ENCODE data around the gene GATAD1. TPM values are rescaled to one million over a fixed set of nuclear protein-coding genes. Genes with fewer than 3 reads are reported as not detected.
A peak's percentile ranks its signal among the peaks of the same experiment; 100 is the strongest.

GATAD1 gene
- total RNA-seq, 1 donor from 2014 or later, result 23.1 TPM

DNA sequence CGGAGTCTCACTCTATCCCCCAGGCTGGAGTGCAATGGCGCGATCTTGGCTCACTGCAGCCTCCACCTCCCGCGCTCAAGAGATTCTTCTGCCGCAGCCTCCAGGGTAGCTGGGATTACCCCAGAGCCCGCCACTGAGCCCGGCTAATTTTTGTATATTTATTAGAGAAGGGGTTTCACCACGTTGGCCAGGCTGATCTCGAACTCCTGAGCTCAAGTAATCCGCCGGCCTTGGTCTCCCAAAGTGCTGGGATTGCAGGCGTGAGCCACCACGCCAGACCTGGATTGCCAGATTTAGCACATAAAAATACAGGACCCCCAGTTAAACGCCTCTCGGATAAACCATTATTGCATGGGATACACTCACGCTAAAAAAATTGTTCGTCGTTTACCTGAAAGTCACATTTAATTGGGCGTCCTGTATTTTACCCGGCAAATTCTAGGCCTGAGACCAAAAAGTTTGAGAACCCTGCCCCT is 375 bp upstream of the GATAD1 start:
- H3K4me3 ChIP-seq (ENCODE audit: insufficient read depth, low read depth, low read length), result peak overlapping the region; percentile 72
- peak overlapping the region; percentile 98 for H3K9ac ChIP-seq (ENCODE audit: low read length)
- H4K20me1 ChIP-seq (ENCODE audit: insufficient read depth, low read length), result peaks cover 12% of the 10 kb centered on the region
- Mint-ChIP-seq H3K4me3 (ENCODE audit: unreplicated experiment) (peak overlapping the region; percentile 84), H3K27ac (ENCODE audit: unreplicated experiment) (no peak overlapping the region), H3K27me3 (ENCODE audit: low read depth, unreplicated experiment) (no peaks in the 10 kb centered on the region), H3K9me3 (ENCODE audit: unreplicated experiment) (peaks cover 4% of the 10 kb centered on the region), H3K36me3 (ENCODE audit: low read depth, unreplicated experiment) (peaks cover 5% of the 10 kb centered on the region), H3K4me1 (ENCODE audit: low read depth, unreplicated experiment) (no peaks in the 10 kb centered on the region)
- no peak for TF ChIP-seq EZH2 (IDR thresholded peaks at IDR 0.05; ENCODE audit: insufficient read depth, low read length)
- TF ChIP-seq, protein P1, sequence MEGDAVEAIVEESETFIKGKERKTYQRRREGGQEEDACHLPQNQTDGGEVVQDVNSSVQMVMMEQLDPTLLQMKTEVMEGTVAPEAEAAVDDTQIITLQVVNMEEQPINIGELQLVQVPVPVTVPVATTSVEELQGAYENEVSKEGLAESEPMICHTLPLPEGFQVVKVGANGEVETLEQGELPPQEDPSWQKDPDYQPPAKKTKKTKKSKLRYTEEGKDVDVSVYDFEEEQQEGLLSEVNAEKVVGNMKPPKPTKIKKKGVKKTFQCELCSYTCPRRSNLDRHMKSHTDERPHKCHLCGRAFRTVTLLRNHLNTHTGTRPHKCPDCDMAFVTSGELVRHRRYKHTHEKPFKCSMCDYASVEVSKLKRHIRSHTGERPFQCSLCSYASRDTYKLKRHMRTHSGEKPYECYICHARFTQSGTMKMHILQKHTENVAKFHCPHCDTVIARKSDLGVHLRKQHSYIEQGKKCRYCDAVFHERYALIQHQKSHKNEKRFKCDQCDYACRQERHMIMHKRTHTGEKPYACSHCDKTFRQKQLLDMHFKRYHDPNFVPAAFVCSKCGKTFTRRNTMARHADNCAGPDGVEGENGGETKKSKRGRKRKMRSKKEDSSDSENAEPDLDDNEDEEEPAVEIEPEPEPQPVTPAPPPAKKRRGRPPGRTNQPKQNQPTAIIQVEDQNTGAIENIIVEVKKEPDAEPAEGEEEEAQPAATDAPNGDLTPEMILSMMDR (IDR thresholded peaks at IDR 0.05; ENCODE audit: insufficient read depth, low read depth, low read length), result no peak
- DNase-seq (ENCODE audit: low read depth) (no peak), FAIRE-seq (peak; percentile 13)
- H3K79me2 ChIP-seq (ENCODE audit: insufficient read depth, low read length), result peaks cover 37% of the 10 kb centered on the region
- peak overlapping the region; percentile 97 for H2AFZ ChIP-seq (ENCODE audit: low read depth, low read length)
- peaks cover 20% of the 10 kb centered on the region for H3K36me3 ChIP-seq (ENCODE audit: insufficient read depth, low read length)
- H3K4me1 ChIP-seq (ENCODE audit: insufficient read depth, low read length), result no peaks in the 10 kb centered on the region
- no peak overlapping the region for H3K27ac ChIP-seq (ENCODE audit: low read depth, low read length)
- no peaks in the 10 kb centered on the region for H3K27me3 ChIP-seq (ENCODE audit: insufficient read depth, low read length)
- H3K4me2 ChIP-seq (ENCODE audit: low read length), result peak overlapping the region; percentile 87
- H3K9me3 ChIP-seq (ENCODE audit: insufficient read depth, low read depth, low read length), result no peaks in the 10 kb centered on the region

DNA sequence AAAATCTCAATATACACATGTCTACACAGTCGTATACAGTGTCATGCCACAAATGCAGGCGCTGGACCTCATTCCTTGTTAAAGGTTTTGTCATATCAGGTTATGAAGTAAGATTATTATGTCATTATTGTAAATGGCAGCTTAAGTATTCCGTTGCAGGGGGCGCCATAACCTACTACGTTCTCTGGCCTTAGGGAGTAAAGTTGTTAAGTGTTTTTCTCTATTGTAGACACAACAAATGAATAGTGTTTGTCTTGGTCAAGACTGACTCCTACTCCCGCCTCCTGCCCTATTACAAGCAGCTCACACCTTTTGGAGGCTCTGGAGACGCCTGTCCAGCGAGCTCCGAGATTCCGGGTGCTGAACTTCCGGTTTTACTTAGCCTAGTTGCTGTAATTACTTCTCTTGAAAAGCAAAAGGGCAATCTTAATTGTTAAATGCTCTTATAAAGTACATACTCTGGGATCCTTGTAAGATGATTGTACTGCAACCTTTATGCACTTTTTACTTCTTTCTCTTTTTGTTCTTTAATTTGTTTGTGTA is 994 bp downstream of the GATAD1 start:
- H4K20me1 ChIP-seq (ENCODE audit: insufficient read depth, low read length), result peaks cover 23% of the 10 kb centered on the region
- Mint-ChIP-seq H3K27me3 (ENCODE audit: low read depth, unreplicated experiment) (no peaks in the 10 kb centered on the region), H3K4me1 (ENCODE audit: low read depth, unreplicated experiment) (no peaks in the 10 kb centered on the region), H3K27ac (ENCODE audit: unreplicated experiment) (no peak overlapping the region), H3K9me3 (ENCODE audit: unreplicated experiment) (no peaks in the 10 kb centered on the region), H3K4me3 (ENCODE audit: unreplicated experiment) (peak overlapping the region; percentile 87), H3K36me3 (ENCODE audit: low read depth, unreplicated experiment) (peaks cover 5% of the 10 kb centered on the region)
- H2AFZ ChIP-seq (ENCODE audit: low read depth, low read length), result peak overlapping the region; percentile 97
- DNase-seq (ENCODE audit: low read depth) (peak; percentile 52), FAIRE-seq (no peak)
- peak overlapping the region; percentile 48 for H3K27ac ChIP-seq (ENCODE audit: low read depth, low read length)
- peaks cover 34% of the 10 kb centered on the region for H3K36me3 ChIP-seq (ENCODE audit: insufficient read depth, low read length)
- H3K79me2 ChIP-seq (ENCODE audit: insufficient read depth, low read length), result peaks cover 45% of the 10 kb centered on the region
- peak overlapping the region; percentile 72 for H3K4me3 ChIP-seq (ENCODE audit: insufficient read depth, low read depth, low read length)
- H3K27me3 ChIP-seq (ENCODE audit: insufficient read depth, low read length), result no peaks in the 10 kb centered on the region
- peak overlapping the region; percentile 87 for H3K4me2 ChIP-seq (ENCODE audit: low read length)
- TF ChIP-seq EZH2 (IDR thresholded peaks at IDR 0.05; ENCODE audit: insufficient read depth, low read length), result no peak
- TF ChIP-seq, protein P1 (IDR thresholded peaks at IDR 0.05; ENCODE audit: insufficient read depth, low read depth, low read length), result peak; percentile 37
- peak overlapping the region; percentile 98 for H3K9ac ChIP-seq (ENCODE audit: low read length)
- H3K4me1 ChIP-seq (ENCODE audit: insufficient read depth, low read length), result no peaks in the 10 kb centered on the region
- H3K9me3 ChIP-seq (ENCODE audit: insufficient read depth, low read depth, low read length), result no peaks in the 10 kb centered on the region

- Histone ChIP-seq H3K27me3 (ENCODE audit: insufficient read depth, low read length) (no peaks in the 10 kb centered on the region), H3K4me2 (ENCODE audit: low read length) (no peak overlapping the region), H3K79me2 (ENCODE audit: insufficient read depth, low read length) (peaks cover 45% of the 10 kb centered on the region), H4K20me1 (ENCODE audit: insufficient read depth, low read length) (peaks cover 30% of the 10 kb centered on the region), H3K9me3 (ENCODE audit: insufficient read depth, low read depth, low read length) (no peaks in the 10 kb centered on the region), H3K4me1 (ENCODE audit: insufficient read depth, low read length) (no peaks in the 10 kb centered on the region), H3K4me3 (ENCODE audit: insufficient read depth, low read depth, low read length) (no peak overlapping the region), H2AFZ (ENCODE audit: low read depth, low read length) (no peak overlapping the region), H3K9ac (ENCODE audit: low read length) (no peak overlapping the region), H3K27ac (ENCODE audit: low read depth, low read length) (no peak overlapping the region), H3K36me3 (ENCODE audit: insufficient read depth, low read length) (peaks cover 58% of the 10 kb centered on the region)
- TF ChIP-seq, protein P1 (IDR thresholded peaks at IDR 0.05; ENCODE audit: insufficient read depth, low read depth, low read length), result no peak
- TF ChIP-seq EZH2 (IDR thresholded peaks at IDR 0.05; ENCODE audit: insufficient read depth, low read length), result no peak
- H3K27ac Mint-ChIP-seq (ENCODE audit: unreplicated experiment), result no peak overlapping the region
- H3K27me3 Mint-ChIP-seq (ENCODE audit: low read depth, unreplicated experiment), result no peaks in the 10 kb centered on the region
- DNase-seq (ENCODE audit: low read depth) (no peak), FAIRE-seq (no peak)
- no peaks in the 10 kb centered on the region for H3K9me3 Mint-ChIP-seq (ENCODE audit: unreplicated experiment)
- H3K4me3 Mint-ChIP-seq (ENCODE audit: unreplicated experiment), result no peak overlapping the region
- peaks cover 4% of the 10 kb centered on the region for H3K4me1 Mint-ChIP-seq (ENCODE audit: low read depth, unreplicated experiment)
- H3K36me3 Mint-ChIP-seq (ENCODE audit: low read depth, unreplicated experiment), result peaks cover 12% of the 10 kb centered on the region
These were observed 4.4 kb downstream of the GATAD1 start for GRCh38 chr7:92451645-92452044.
